ENCODE measurements around the gene SERGEF.

Gene SERGEF

GRCh38 chr11:17777738-17778091, 235.1 kb downstream of the SERGEF start:
- H3K27me3 ChIP-seq (ENCODE audit: insufficient read depth, low read depth, severe bottlenecking): no peaks in the 10 kb centered on the region
- DNase-seq: no peak

GRCh38 chr11:17777086-17777737, 235.6 kb downstream of the SERGEF start:
- H3K4me3 ChIP-seq (ENCODE audit: low read depth, low read length): no peak overlapping the region
- no peaks in the 10 kb centered on the region for H3K9me3 ChIP-seq (ENCODE audit: severe bottlenecking)
- H3K27ac ChIP-seq: no peak overlapping the region
- H3K27me3 ChIP-seq (ENCODE audit: insufficient read depth, low read depth, severe bottlenecking): no peaks in the 10 kb centered on the region
- TF ChIP-seq CTCF (IDR thresholded peaks at IDR 0.05; ENCODE audit: low read depth, low read length): no peak
- DNase-seq: no peak
- peaks cover 19% of the 10 kb centered on the region for H3K36me3 ChIP-seq

More at GRCh38 chr11:17777738-17778091, 235.1 kb downstream of the SERGEF start:
- H3K36me3 ChIP-seq: peaks cover 14% of the 10 kb centered on the region
- H3K4me3 ChIP-seq (ENCODE audit: low read depth, low read length): no peak overlapping the region
- TF ChIP-seq CTCF (IDR thresholded peaks at IDR 0.05; ENCODE audit: low read depth, low read length): no peak
- no peak overlapping the region for H3K27ac ChIP-seq
- no peaks in the 10 kb centered on the region for H3K9me3 ChIP-seq (ENCODE audit: severe bottlenecking)

- Histone ChIP-seq H3K4me3 (ENCODE audit: low read depth, low read length) (no peak overlapping the region), H3K36me3 (peaks cover 28% of the 10 kb centered on the region), H3K27me3 (ENCODE audit: insufficient read depth, low read depth, severe bottlenecking) (no peaks in the 10 kb centered on the region), H3K9me3 (ENCODE audit: severe bottlenecking) (no peaks in the 10 kb centered on the region), H3K27ac (no peak overlapping the region)
- DNase-seq: no peak
- no peak for TF ChIP-seq CTCF (IDR thresholded peaks at IDR 0.05; ENCODE audit: low read depth, low read length)
Measured at GRCh38 chr11:17776212-17776875, 236.5 kb downstream of the SERGEF start.

GRCh38 chr11:17775507-17776211, 237.2 kb downstream of the SERGEF start:
- Histone ChIP-seq H3K36me3 (peaks cover 29% of the 10 kb centered on the region), H3K27me3 (ENCODE audit: insufficient read depth, low read depth, severe bottlenecking) (no peaks in the 10 kb centered on the region), H3K9me3 (ENCODE audit: severe bottlenecking) (no peaks in the 10 kb centered on the region), H3K27ac (no peak overlapping the region), H3K4me3 (ENCODE audit: low read depth, low read length) (no peak overlapping the region)
- DNase-seq: no peak
- no peak for TF ChIP-seq CTCF (IDR thresholded peaks at IDR 0.05; ENCODE audit: low read depth, low read length)

GRCh38 chr11:17775035-17775348, 237.9 kb downstream of the SERGEF start:
- DNase-seq: no peak
- Histone ChIP-seq H3K9me3 (ENCODE audit: severe bottlenecking) (no peaks in the 10 kb centered on the region), H3K36me3 (peaks cover 29% of the 10 kb centered on the region), H3K27ac (no peak overlapping the region), H3K27me3 (ENCODE audit: insufficient read depth, low read depth, severe bottlenecking) (no peaks in the 10 kb centered on the region), H3K4me3 (ENCODE audit: low read depth, low read length) (no peak overlapping the region)
- no peak for TF ChIP-seq CTCF (IDR thresholded peaks at IDR 0.05; ENCODE audit: low read depth, low read length)

Measured in WERI-Rb-1 (cell line).